Stimulated activated CD4-positive, alpha-beta T cell treated with anti-CD3 and anti-CD28 coated beads, Interleukin-2, amount 100 ng/mL, for 24 hours (primary cell): Measurements from ENCODE around the gene CRYAA.
"Not testable (repeated sequence)": the region's sequence is repeated elsewhere in the genome, so short reads cannot be mapped to it uniquely, and the experiment has no call there.

Experiments
- DNase-seq, 2 donors: peaks; one replicate each; pipeline ENCODE4 v3.0.0-alpha.2; 2020

Gene CRYAA

GRCh38 chr21:43177043-43177906 lies 8.5 kb downstream of the CRYAA start:
- not testable (repeated sequence) for DNase-seq

- not testable (repeated sequence) for DNase-seq
Measured at GRCh38 chr21:43178175-43178826, 9.5 kb downstream of the CRYAA start.

DNA sequence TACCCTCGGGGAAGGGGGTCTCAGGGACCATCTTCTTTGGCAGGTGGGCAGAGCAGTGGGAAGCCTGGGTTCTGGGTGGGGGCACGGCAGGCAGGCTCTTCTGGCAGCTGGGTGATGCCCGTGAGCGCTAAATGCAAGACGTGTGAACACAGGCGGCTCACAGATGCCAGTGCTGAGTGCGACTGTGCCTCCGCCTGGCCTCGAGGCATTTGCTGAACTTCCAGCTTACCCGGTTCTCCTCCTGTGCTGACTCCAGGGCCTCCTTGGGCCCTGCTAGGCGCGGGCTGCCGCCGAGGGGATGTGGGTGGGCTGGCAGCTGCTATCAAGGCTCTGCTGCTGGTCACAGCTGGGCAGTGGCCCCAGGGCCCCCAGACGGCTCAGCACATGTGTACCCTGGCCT lies 12.2 kb downstream of the CRYAA start:
- not testable (repeated sequence) for DNase-seq

GRCh38 chr21:43187268-43187667 lies 18.5 kb downstream of the CRYAA start:
- DNase-seq: not testable (repeated sequence)

DNA sequence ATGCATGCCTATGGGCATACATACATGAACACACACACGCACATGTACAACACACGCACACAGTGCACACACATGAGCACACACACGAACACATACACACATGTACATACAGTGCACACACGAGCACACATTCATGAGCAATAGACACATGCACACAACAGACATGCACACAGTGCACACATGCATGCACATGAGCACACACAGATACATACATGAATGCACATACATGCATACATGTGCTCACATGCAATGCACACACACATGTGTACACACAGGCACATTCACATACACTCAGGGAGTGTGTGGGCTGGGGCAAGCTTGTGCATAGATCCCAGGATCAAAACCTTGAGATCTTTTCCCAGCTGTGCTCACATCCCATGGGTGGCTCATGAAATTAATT lies 18.9 kb downstream of the CRYAA start:
- DNase-seq: peak in 1 of 2 donors; percentile 6

DNA sequence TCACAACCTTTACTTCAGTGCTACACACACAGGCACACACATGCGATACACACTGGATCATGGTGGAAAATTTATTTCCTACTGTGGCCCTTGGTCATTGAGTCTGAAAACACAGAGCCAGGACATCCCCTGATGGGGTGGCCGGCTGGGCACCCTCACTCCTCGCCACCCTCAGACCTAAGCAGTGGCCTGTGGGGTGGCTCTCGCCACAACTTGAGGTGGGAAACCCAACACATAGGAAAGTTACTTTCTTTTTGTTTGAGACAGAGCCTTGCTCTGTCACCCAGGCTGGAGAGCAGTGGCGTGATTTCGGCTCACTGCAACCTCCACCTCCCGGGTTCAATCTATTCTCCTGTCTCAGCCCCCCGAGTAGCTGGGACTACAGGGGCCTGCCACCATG lies 19.4 kb downstream of the CRYAA start:
- DNase-seq: peak in 1 of 2 donors; percentile 1

DNA sequence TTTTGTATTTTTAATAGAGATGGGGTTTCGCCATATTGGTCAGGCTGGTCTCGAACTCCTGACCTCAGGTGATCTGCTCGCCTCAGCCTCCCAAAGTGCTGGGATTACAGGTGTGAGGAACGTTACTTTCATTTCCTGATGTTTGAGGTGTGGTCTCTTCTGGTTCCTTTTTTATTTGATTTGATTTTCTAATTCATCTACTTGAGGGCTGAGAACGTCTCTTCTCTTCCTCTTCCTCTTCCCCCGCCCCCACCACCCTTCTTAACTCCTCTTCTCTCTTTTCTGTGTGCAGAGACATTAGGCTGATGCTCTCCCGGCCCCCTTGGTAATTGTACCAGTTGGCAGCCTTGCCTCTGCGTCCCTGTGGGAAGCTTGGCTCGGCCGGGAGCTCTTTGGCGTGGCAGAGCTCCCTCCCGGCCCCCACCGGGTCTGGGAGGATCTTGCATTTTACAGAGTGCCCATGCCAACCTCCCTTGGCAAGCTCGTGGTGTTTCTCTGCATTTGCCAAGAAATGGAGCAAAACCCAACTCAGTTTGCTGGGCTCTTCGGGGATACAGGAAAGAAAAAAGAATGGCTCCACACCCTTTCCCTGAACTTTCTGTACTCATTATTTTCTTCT lies 19.9 kb downstream of the CRYAA start:
- DNase-seq: peak in 1 of 2 donors; percentile 3

- peak in 1 of 2 donors; percentile 4 for DNase-seq
Measured at GRCh38 chr21:43189936-43190335, 21.1 kb downstream of the CRYAA start.

GRCh38 chr21:43190544-43190943 lies 21.7 kb downstream of the CRYAA start:
- DNase-seq: peak in 1 of 2 donors; percentile 0

DNA sequence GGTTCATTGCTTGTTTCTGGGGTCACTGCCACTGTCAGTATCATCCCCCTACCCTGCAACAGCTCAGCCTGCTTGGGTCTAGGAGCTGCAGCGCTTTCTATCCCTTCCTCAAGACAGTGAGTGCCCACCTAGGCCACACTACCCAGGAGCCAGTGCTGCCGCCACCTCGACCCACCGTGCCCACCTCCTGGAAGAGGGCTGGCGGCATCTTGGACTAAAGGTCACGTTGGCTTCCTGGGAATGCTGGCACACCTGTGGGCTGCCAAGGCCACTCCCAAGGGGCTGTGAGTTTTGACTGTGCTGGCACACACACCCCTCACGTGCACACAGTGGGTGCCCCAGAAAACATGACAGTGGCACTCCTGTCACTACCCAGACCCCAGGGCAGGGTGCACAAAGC lies 22.1 kb downstream of the CRYAA start:
- DNase-seq: peak in 1 of 2 donors; percentile 12

DNA sequence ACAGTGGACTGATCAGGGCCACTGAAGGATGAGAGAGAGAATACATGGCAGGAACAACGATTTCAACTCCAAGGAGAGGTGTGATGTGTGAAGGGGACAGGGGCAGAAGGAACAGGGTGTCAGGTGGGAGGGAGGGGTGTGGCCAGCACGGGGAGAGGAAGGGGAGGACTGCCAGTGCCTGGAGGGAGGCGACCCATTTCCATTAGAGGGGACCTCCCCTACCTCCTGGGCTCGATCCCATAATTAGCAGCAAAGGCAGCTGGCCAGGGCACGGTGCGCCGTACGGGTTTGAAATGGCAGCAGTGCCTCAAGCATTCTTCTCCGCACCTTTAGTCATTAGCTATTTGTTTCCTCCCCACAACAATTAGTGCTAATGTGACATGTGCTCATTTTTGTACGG lies 22.7 kb downstream of the CRYAA start:
- DNase-seq: peak in 1 of 2 donors; percentile 1

- no peak for DNase-seq
Measured at GRCh38 chr21:43191971-43192370, 23.2 kb downstream of the CRYAA start.

DNA sequence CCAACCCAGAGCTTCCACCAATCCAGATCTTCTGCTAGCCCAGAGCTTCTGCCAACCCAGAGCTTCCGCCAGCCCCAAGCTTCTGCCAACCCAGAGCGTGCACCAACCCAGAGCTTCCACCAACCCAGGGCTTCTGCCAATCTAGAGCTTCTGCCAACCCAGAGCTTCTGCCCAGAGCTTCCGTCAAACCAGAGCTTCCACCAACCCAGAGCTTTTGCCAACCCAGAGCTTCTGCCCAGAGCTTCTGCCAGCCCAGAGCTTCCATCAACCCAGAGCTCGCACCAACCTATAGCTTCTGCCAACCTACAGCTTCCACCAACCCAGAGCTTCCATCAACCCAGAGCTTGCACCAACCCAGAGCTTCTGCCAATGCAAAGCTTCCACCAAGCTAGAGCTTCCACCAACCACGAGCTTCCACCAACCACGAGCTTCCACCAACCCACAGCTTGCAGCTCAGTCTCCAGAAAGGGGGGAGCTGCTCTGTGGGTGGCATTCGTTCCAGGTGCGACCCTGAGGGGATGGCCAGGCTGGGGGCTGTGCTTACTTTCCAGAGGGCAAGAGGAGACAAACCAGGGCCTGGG lies 23.8 kb downstream of the CRYAA start:
- peak in 1 of 2 donors; percentile 4 for DNase-seq

GRCh38 chr21:43193088-43193650 lies 24.4 kb downstream of the CRYAA start:
- DNase-seq: peak in 1 of 2 donors; percentile 8

- peak in 1 of 2 donors; percentile 9 for DNase-seq
Measured at GRCh38 chr21:43193651-43194302, 25.0 kb downstream of the CRYAA start.

DNA sequence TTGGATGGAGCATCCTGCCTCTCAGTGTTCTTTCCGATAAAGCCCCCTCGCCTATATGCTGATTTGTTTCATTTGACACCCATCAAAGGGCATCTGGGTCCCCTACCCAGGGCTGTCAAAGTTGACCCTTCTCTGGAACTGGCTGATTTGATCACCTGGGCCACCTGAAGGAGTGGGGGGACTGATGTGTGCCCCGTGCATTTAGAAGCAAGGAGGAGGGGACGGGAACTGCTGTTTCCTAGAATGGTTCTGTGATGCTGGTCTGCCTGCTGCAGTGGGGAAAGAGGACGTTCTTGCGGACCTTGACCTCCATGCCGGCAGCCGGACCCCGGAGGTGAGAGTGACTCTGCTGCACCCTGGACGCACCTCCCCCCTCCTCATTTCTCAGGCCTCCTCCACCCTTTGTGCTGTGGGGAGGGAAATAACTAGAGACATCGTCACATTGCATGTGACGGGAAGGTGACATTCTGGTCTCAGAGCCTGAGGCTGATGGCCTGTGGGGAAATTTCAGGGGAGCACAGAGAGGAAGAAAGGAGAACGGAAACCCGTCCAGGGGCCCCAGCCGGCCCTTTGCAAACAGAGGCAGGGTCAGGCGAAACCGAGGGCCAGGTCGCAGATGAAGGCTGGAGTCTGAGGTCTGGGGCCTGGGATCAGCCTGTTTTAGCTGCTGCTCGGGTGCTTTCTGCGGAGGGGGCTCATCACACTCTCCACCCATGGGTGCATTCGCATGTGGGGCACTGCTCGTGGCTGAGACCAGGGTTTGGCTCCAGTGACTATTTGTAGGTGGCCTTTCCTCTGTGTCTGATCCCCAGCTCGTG lies 25.7 kb downstream of the CRYAA start:
- peak in 1 of 2 donors; percentile 5 for DNase-seq

- peak in 1 of 2 donors; percentile 10 for DNase-seq
Measured at GRCh38 chr21:43195121-43196021, 26.6 kb downstream of the CRYAA start.

DNA sequence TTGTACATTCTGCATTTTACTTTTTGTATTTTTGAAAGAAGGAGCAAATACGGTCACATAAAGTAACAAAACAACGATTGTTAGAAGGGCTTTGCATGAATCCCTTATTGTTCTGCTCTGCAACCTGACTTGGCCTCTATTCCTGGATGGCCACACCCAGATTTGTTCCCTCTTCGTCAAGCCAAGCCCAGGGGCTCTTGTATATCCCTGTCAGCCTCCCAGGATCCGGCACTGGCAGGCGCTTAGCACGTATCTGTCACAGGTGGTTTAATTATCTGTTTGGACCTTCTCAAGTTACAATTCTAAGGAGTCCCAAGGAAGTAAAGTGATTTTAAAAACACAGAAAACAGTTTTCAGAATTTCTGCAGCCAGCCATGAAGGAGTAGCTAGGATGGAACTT lies 28.0 kb downstream of the CRYAA start:
- DNase-seq: peak in 1 of 2 donors; percentile 7

GRCh38 chr21:43198376-43198775 lies 29.6 kb downstream of the CRYAA start:
- no peak for DNase-seq

- no peak for DNase-seq
Measured at GRCh38 chr21:43201491-43201890, 32.7 kb downstream of the CRYAA start.
